OCI-LY3 (cell line): ENCODE measurements around the gene CCND1.

Experiments used
- H2AFZ ChIP-seq: fragments of 200-600, 300-600 bp; shearing (Covaris generic); 2 replicates; pipeline ENCODE4 v1.6.0; 2014; ENCODE audit warnings: antibody characterized with exemption, low read depth, low read length
- H3K27ac ChIP-seq: fragments of 200-600, 300-600 bp; sonication (generic); 2 replicates; pipeline ENCODE4 v1.5.1; 2014; ENCODE audit warnings: mild to moderate bottlenecking, low read length, moderate library complexity, mixed read lengths
- H3K27me3 ChIP-seq: fragments of 200-600, 300-600 bp; sonication (generic); 2 replicates; pipeline ENCODE4 v1.6.1; 2014; ENCODE audit warnings: low read depth, low read length, mixed read lengths
- H3K36me3 ChIP-seq: fragments of 200-600, 300-600 bp; sonication (generic); replicated peaks from 2 replicates; pipeline ENCODE3; 2014; ENCODE audit warnings: low read depth, low read length, mixed read lengths
- H3K4me1 ChIP-seq: fragments of 300-600, 200-600 bp; sonication (generic); 2 replicates; pipeline ENCODE4 v1.6.1; 2014; ENCODE audit warnings: low read length, mixed read lengths
- H3K4me2 ChIP-seq: fragments of 200-600, 300-600 bp; sonication (generic); 2 replicates; pipeline ENCODE4 v1.6.1; 2014; ENCODE audit warnings: low read length, mixed read lengths
- H3K4me3 ChIP-seq: fragments of 300-600, 200-600 bp; sonication (generic); 2 replicates; pipeline ENCODE4 v1.5.1; 2014; ENCODE audit warnings: antibody characterized with exemption, mild to moderate bottlenecking, low read length, moderate library complexity
- H3K79me2 ChIP-seq: fragments of 300-600, 200-600 bp; shearing (Covaris generic); 2 replicates; pipeline ENCODE4 v1.6.1; 2014; ENCODE audit warnings: mild to moderate bottlenecking, low read length, mixed read lengths
- H3K9ac ChIP-seq: fragments of 300-600, 200-600 bp; shearing (Covaris generic); 2 replicates; pipeline ENCODE4 v1.6.0; 2014; ENCODE audit warnings: mild to moderate bottlenecking, low read length, moderate library complexity
- H3K9me3 ChIP-seq: fragments of 200-600, 300-600 bp; shearing (Covaris generic); 2 replicates; pipeline ENCODE4 v1.6.1; 2014; ENCODE audit warnings: low read length, mixed read lengths; ENCODE audit not compliant: insufficient read depth
- H4K20me1 ChIP-seq: fragments of 200-600, 300-600 bp; sonication (generic); 2 replicates; pipeline ENCODE4 v1.6.1; 2016; ENCODE audit warnings: low read length, mixed read lengths; ENCODE audit not compliant: insufficient read depth
- EZH2phosphoT487 ChIP-seq: fragments of 200-600 bp; shearing (Covaris generic); IDR thresholded peaks from 2 replicates; pipeline ENCODE4 v1.6.1; 2018; ENCODE audit warnings: antibody characterized with exemption, mixed run types, low read depth
- TF ChIP-seq, protein P1 (sequence below): fragments of 200-600, 300-600 bp; sonication (generic); IDR thresholded peaks from 2 replicates; pipeline ENCODE4 v1.5.1; 2014; ENCODE audit warnings: antibody characterized with exemption, low read length, low read depth

Gene CCND1

DNA sequence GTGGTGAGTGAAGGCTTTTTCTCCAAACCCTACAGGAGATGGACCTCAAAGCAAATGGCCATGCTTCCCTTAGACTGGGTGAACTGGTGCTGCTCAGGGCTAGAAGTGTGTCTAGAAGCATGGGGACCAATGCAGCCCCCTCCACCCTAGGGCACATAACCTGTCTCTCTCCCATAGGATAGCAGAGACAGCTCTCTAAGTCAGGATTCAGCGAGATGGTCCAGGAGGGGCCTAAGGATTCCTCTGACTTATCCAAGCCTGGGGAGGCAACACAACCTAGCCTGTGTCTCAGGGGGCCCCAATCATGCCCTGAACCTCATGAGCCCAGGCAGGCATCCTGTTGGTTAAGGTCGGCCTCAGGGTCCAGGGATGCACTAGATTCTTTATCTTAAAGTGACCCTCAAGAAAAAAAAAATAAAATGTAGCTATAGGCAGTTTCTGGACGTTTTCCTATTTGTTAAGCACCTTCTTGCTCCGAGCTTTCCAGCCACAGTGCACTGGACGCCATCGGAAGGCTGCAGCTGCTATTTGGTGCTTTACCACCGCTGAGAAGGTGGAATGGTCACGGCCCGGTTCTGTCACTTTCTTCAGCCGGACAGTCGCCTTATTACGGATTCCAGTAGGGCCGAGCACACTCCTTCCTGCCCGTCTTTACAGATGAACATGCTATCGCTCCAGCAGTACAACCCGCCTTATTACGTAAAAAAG, 5.0 kb upstream of the CCND1 start:
- H3K4me2 ChIP-seq: no peak overlapping the region
- H3K9me3 ChIP-seq: no peaks in the 10 kb centered on the region
- H3K4me1 ChIP-seq: peaks cover 7% of the 10 kb centered on the region
- no peaks in the 10 kb centered on the region for H4K20me1 ChIP-seq
- H3K27ac ChIP-seq: no peak overlapping the region
- H3K9ac ChIP-seq: no peak overlapping the region
- TF ChIP-seq EZH2phosphoT487: no peak
- TF ChIP-seq, protein P1, sequence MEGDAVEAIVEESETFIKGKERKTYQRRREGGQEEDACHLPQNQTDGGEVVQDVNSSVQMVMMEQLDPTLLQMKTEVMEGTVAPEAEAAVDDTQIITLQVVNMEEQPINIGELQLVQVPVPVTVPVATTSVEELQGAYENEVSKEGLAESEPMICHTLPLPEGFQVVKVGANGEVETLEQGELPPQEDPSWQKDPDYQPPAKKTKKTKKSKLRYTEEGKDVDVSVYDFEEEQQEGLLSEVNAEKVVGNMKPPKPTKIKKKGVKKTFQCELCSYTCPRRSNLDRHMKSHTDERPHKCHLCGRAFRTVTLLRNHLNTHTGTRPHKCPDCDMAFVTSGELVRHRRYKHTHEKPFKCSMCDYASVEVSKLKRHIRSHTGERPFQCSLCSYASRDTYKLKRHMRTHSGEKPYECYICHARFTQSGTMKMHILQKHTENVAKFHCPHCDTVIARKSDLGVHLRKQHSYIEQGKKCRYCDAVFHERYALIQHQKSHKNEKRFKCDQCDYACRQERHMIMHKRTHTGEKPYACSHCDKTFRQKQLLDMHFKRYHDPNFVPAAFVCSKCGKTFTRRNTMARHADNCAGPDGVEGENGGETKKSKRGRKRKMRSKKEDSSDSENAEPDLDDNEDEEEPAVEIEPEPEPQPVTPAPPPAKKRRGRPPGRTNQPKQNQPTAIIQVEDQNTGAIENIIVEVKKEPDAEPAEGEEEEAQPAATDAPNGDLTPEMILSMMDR: no peak
- no peak overlapping the region for H2AFZ ChIP-seq
- H3K79me2 ChIP-seq: no peaks in the 10 kb centered on the region
- no peaks in the 10 kb centered on the region for H3K36me3 ChIP-seq
- H3K27me3 ChIP-seq: peaks cover 10% of the 10 kb centered on the region
- no peak overlapping the region for H3K4me3 ChIP-seq

DNA sequence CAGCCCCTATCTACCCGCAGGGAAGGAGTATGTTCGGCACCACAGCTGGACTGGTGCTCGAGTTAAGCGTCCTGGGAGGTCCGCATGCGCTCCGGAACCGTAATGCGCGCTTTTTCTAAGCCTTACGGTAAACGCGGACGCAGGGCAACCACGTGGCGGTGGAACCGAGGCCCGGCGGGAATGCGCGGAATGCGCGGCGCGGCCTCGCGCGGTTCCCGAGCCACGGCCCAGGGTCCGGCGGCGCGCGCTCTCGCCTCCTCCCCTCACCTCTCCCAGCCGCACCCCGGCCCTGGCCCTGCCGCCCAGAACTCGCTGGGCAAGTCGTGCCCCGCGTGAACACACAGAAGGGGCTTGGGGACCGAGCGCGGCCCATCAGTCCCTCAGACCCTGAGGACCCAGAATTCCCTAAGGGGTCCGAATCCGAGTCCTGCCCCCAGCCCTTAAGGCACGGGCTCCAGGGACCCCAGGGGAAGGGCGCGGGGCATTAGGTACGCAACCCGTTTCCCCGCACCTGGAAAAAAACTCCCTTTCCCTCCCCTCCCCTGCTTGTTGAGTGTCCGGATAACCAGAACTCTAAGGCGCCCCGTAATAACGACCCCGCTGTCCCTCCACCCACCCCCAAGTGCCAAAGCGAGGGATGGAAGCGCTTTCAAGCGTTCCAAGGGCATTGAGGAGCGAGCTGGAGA, 4.3 kb upstream of the CCND1 start:
- Histone ChIP-seq H3K4me2 (no peak overlapping the region), H3K79me2 (peaks cover 7% of the 10 kb centered on the region), H3K9me3 (no peaks in the 10 kb centered on the region), H3K4me3 (no peak overlapping the region), H3K27me3 (peaks cover 8% of the 10 kb centered on the region), H3K36me3 (no peaks in the 10 kb centered on the region), H3K4me1 (peaks cover 7% of the 10 kb centered on the region), H2AFZ (no peak overlapping the region), H4K20me1 (no peaks in the 10 kb centered on the region), H3K27ac (no peak overlapping the region), H3K9ac (no peak overlapping the region)
- no peak for TF ChIP-seq EZH2phosphoT487
- TF ChIP-seq, protein P1: no peak

DNA sequence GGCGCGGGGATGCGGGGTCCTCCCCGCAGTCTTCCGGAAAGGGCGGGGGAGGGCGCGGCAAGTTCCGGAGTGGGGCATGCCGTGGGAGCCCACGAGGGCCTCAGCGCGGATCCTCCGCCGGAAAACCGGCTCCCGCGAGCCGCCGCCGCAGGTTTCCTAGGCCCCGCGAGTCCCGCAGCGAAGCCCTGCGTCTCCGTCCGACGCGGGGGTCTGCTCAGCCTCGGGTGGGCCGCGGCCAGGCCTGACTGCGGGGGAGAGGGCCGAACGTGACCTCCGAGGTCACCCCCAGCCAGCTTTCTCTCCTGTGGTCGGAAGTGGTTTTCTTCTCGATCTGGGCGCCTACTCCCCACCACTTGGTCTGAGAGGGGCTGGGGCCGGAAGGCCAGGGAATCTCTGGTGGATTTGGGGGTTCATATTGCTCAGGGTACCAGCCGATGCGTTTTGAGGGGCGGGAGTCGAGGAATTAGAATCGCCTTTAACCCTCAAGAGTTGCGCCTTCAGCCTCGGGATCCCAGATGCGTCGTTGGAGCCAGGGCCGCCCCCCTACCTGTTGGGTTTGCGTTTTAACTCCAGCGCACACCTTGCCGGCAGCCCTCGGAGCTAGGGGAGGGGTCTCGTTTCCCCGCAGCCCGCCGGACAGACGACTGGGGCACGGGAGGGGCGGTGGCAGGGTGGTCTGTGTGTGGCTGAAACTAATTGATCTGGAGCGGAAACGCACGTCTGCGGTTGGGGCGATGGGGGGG, 3.6 kb upstream of the CCND1 start:
- peaks cover 13% of the 10 kb centered on the region for H3K79me2 ChIP-seq
- TF ChIP-seq EZH2phosphoT487: no peak
- TF ChIP-seq, protein P1: no peak
- no peak overlapping the region for H2AFZ ChIP-seq
- H3K4me3 ChIP-seq: no peak overlapping the region
- no peaks in the 10 kb centered on the region for H3K9me3 ChIP-seq
- no peak overlapping the region for H3K4me2 ChIP-seq
- H3K36me3 ChIP-seq: no peaks in the 10 kb centered on the region
- H3K27ac ChIP-seq: no peak overlapping the region
- no peaks in the 10 kb centered on the region for H4K20me1 ChIP-seq
- peaks cover 6% of the 10 kb centered on the region; the same call in 1 of the 2 replicates for H3K27me3 ChIP-seq
- H3K9ac ChIP-seq: no peak overlapping the region
- peaks cover 7% of the 10 kb centered on the region for H3K4me1 ChIP-seq
